HepG2 (cell line): Measurements from ENCODE around the gene NELFB. TPM values are rescaled to one million over a fixed set of nuclear protein-coding genes. Genes with fewer than 3 reads are reported as not detected.

Source experiments
- AKNA ChIP-seq: sonication (generic); formaldehyde crosslinking; IDR thresholded peaks from 2 replicates; pipeline ENCODE4 v1.4.0; 2020; ENCODE audit warnings: missing genetic modification reagents, borderline replicate concordance
- FOXA3 ChIP-seq: IDR thresholded peaks from 2 replicates; pipeline ENCODE4 v1.6.1; 2016; ENCODE audit warnings: missing genetic modification reagents, missing compliant biosample characterization
- FOXO4 ChIP-seq: sonication (generic); formaldehyde crosslinking; conservative IDR thresholded peaks from 2 replicates; pipeline ENCODE4 v1.8.1; 2023; ENCODE audit warnings: missing genetic modification reagents
- GZF1 ChIP-seq: sonication (generic); formaldehyde crosslinking; IDR thresholded peaks from 2 replicates; pipeline ENCODE4 v1.5.1; 2020; ENCODE audit warnings: mild to moderate bottlenecking, missing genetic modification reagents
- HNRNPK ChIP-seq: fragments of 200-400 bp; formaldehyde crosslinking; IDR thresholded peaks from 2 replicates; pipeline ENCODE4 v1.6.1; 2018; ENCODE audit warnings: low read length, low read depth, moderate library complexity, mild to moderate bottlenecking; ENCODE audit not compliant: poor library complexity, severe bottlenecking
- HNRNPLL ChIP-seq: fragments of 200-400 bp; formaldehyde crosslinking; IDR thresholded peaks from 2 replicates; pipeline ENCODE4 v1.6.1; 2017; ENCODE audit warnings: mild to moderate bottlenecking, low read depth, low read length; ENCODE audit not compliant: poor library complexity, severe bottlenecking
- KDM6A ChIP-seq: IDR thresholded peaks from 2 replicates; pipeline ENCODE4 v1.6.1; 2016; ENCODE audit warnings: low read depth
- LCORL ChIP-seq, 2 experiments: fragments of 450-650 bp in 1 of 2; sonication (generic) in 1 of 2; formaldehyde crosslinking in 1 of 2; IDR thresholded peaks; 2 replicates each; pipeline versions ENCODE4 v1.5.0 to v1.6.1; 2017 to 2020; ENCODE audit warnings: antibody characterized with exemption in 1 of 2, missing genetic modification reagents in 1 of 2
- MIER3 ChIP-seq: IDR thresholded peaks from 2 replicates; pipeline ENCODE4 v1.6.1; 2016; ENCODE audit warnings: missing compliant biosample characterization, borderline replicate concordance
- MXD3 ChIP-seq: IDR thresholded peaks from 2 replicates; pipeline ENCODE4 v1.6.1; 2016; ENCODE audit warnings: mild to moderate bottlenecking, missing biosample characterization, missing genetic modification reagents
- NKX3-1 ChIP-seq: sonication (generic); formaldehyde crosslinking; IDR thresholded peaks from 2 replicates; pipeline ENCODE4 v1.5.0; 2020; ENCODE audit warnings: missing genetic modification reagents
- RBFOX2 ChIP-seq: fragments of 200-400 bp; formaldehyde crosslinking; IDR thresholded peaks from 2 replicates; pipeline ENCODE4 v1.6.1; 2017; ENCODE audit warnings: low read depth, mild to moderate bottlenecking, low read length
- RFXAP ChIP-seq: sonication (generic); formaldehyde crosslinking; IDR thresholded peaks from 2 replicates; pipeline ENCODE4 v1.4.0; 2020; ENCODE audit warnings: missing genetic modification reagents, borderline replicate concordance
- THAP11 ChIP-seq: IDR thresholded peaks from 2 replicates; pipeline ENCODE4 v1.6.1; 2016; ENCODE audit warnings: missing biosample characterization, missing genetic modification reagents
- ZBTB44 ChIP-seq: sonication (generic); formaldehyde crosslinking; IDR thresholded peaks from 2 replicates; pipeline ENCODE4 v1.4.0; 2020; ENCODE audit warnings: missing genetic modification reagents
- ZNF12 ChIP-seq: sonication (generic); formaldehyde crosslinking; IDR thresholded peaks from 2 replicates; pipeline ENCODE4 v1.5.0; 2020; ENCODE audit warnings: missing genetic modification reagents
- ZNF224 ChIP-seq: sonication (generic); formaldehyde crosslinking; IDR thresholded peaks from 2 replicates; pipeline ENCODE4 v1.5.0; 2020; ENCODE audit warnings: mild to moderate bottlenecking, missing genetic modification reagents
- ZNF331 ChIP-seq: sonication (generic); formaldehyde crosslinking; IDR thresholded peaks from 2 replicates; pipeline ENCODE4 v1.4.0; 2020; ENCODE audit warnings: missing genetic modification reagents
- ZNF766 ChIP-seq: sonication (generic); formaldehyde crosslinking; IDR thresholded peaks from 2 replicates; pipeline ENCODE4 v1.5.0; 2020; ENCODE audit warnings: missing genetic modification reagents, borderline replicate concordance
- ZSCAN9 ChIP-seq: IDR thresholded peaks from 2 replicates; pipeline ENCODE4 v1.6.1; 2016; ENCODE audit warnings: borderline replicate concordance
- polyA plus RNA-seq, 8 experiments: library from polyadenylated mRNA; depleted of rRNA in 3 of 8; stranded (reverse) in 7 of 8; unstranded in 1 of 8; fragments of >200 nt; fragmentation: Illumina TruSeq in 4 of 8; extraction: Trizol in 4 of 8; gene quantifications; 2 replicates each; pipeline versions ENCODE4 v1.2.1 to v1.2.3, GENCODE V29; 2011 to 2016; ENCODE audit warnings: low read depth in 4 of 8, missing spikeins in 1 of 8, mixed read lengths in 1 of 8; ENCODE audit not compliant: insufficient read depth in 1 of 8
- total RNA-seq, 5 experiments: library from RNA; depleted of rRNA; stranded (reverse); fragments of >200 nt; fragmentation: Illumina TruSeq; extraction: Trizol; gene quantifications; 2 replicates each; pipeline ENCODE4 v1.2.3, GENCODE V29; 2016; ENCODE audit warnings: low read depth in 1 of 5

Gene NELFB
- total and polyA plus RNA-seq, 2 of the 13 experiments (the other 11 are each of a cell fraction or from before 2014, with no cell fraction given), result 26.5 to 45.8 TPM

- TF ChIP-seq ZBTB44 (CRISPR knock-in tag), result no peak
- TF ChIP-seq RBFOX2, result peak; percentile 68; the same call in 1 of the 2 replicates
- TF ChIP-seq ZNF12 (CRISPR knock-in tag), result peak; percentile 61; the same call in 1 of the 2 replicates
- TF ChIP-seq KDM6A (CRISPR knock-in tag), result peak; percentile 20; the same call in 1 of the 2 replicates
- peak; percentile 41 for TF ChIP-seq HNRNPK
- TF ChIP-seq THAP11 (CRISPR knock-in tag), result no peak; the same call in 1 of the 2 replicates
- TF ChIP-seq ZNF766 (CRISPR knock-in tag), result peak; percentile 64; the same call in 1 of the 2 replicates
- peak; percentile 79; the same call in 1 of the 2 replicates for TF ChIP-seq NKX3-1 (CRISPR knock-in tag)
- peak; percentile 43; the same call in 1 of the 2 replicates for TF ChIP-seq RFXAP (CRISPR knock-in tag)
- TF ChIP-seq LCORL (IDR thresholded peaks at IDR 0.05), result no peak
- TF ChIP-seq LCORL (CRISPR knock-in tag; IDR thresholded peaks at IDR 0.05), result peak; percentile 59; the same call in 1 of the 2 replicates
- no peak; the same call in 1 of the 2 replicates for TF ChIP-seq ZNF331 (CRISPR knock-in tag)
- TF ChIP-seq MXD3 (CRISPR knock-in tag), result peak; percentile 86
- peak; percentile 31 for TF ChIP-seq FOXA3 (CRISPR knock-in tag)
- no peak for TF ChIP-seq ZNF224 (CRISPR knock-in tag)
- TF ChIP-seq FOXO4 (CRISPR knock-in tag), result 0 out of 2 replicates have a peak, but pooled peaks have one; percentile 66
- TF ChIP-seq ZSCAN9 (CRISPR knock-in tag), result 0 out of 2 replicates have a peak, but pooled peaks have one; percentile 46
- TF ChIP-seq GZF1 (CRISPR knock-in tag), result peak; percentile 25; the same call in 1 of the 2 replicates
- peak; percentile 93 for TF ChIP-seq HNRNPLL
- no peak for TF ChIP-seq AKNA (CRISPR knock-in tag)
- TF ChIP-seq MIER3, result no peak
Measured at GRCh38 chr9:137240318-137240840, 14.7 kb upstream of the NELFB start (continued).
